Ectodermal cell (in vitro differentiated cells): ENCODE results near the gene CREBBP.
"Not testable (repeated sequence)": the region's sequence is repeated elsewhere in the genome, so short reads cannot be mapped to it uniquely, and the experiment has no call there.

ENCODE experiments used
- H3K27ac ChIP-seq: 2 replicates; pipeline ENCODE4 v1.7.0; 2013; ENCODE audit warnings: mild to moderate bottlenecking, low read depth, low read length; ENCODE audit not compliant: insufficient read depth, poor library complexity, severe bottlenecking
- H3K27me3 ChIP-seq: 2 replicates; pipeline ENCODE4 v1.7.0; 2013; ENCODE audit warnings: mild to moderate bottlenecking, low read length; ENCODE audit not compliant: insufficient read depth, control insufficient read depth, poor library complexity, severe bottlenecking
- H3K36me3 ChIP-seq: one replicate; pipeline ENCODE4 v1.7.0; 2013; ENCODE audit warnings: low read length; ENCODE audit not compliant: control insufficient read depth, insufficient read depth
- H3K4me1 ChIP-seq: one replicate; pipeline ENCODE4 v1.7.0; 2013; ENCODE audit warnings: low read length; ENCODE audit not compliant: control insufficient read depth, insufficient read depth
- H3K4me3 ChIP-seq: 2 replicates; pipeline ENCODE4 v1.7.0; 2013; ENCODE audit warnings: low read depth, low read length, control low read depth; ENCODE audit not compliant: insufficient read depth
- H3K9me3 ChIP-seq: 2 replicates; pipeline ENCODE4 v1.7.0; 2013; ENCODE audit warnings: mild to moderate bottlenecking, low read length, moderate library complexity; ENCODE audit not compliant: control insufficient read depth
- WGBS, 2 experiments: methylation state at CpG; one replicate each; pipeline ENCODE4 v1.1.7; 2013; ENCODE audit warnings: missing lambda C conversion rate in 2 of 2; 5-methylcytosine and 5-hydroxymethylcytosine counted together

Gene CREBBP

DNA sequence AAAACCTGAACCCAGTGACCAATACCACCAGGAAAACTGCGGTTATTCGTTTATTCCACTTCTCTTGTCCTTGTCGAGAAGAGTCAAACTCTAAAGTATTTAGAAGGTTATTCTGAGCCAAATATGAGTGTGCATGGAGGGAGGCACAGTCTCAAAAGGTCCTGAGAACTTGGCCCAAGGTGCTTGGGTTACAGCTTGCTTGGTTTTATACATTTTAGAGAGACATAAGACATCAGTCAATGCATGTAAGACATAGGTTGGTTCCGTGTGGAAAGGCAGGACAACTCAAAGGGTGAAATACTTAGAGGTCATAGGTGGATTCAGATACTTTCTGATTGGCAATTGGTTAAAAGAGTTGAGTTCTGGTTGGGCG lies 162.5 kb downstream of the CREBBP start:
- no peak overlapping the region for H3K27ac ChIP-seq
- H3K36me3 ChIP-seq: no peaks in the 10 kb centered on the region
- no peaks in the 10 kb centered on the region for H3K27me3 ChIP-seq
- H3K9me3 ChIP-seq: no peaks in the 10 kb centered on the region
- WGBS, 2 experiments: 33 to 37% methylated on average over 5 of the region's 5 CpGs
- H3K4me1 ChIP-seq: no peaks in the 10 kb centered on the region
- H3K4me3 ChIP-seq: peak overlapping the region; percentile 99

DNA sequence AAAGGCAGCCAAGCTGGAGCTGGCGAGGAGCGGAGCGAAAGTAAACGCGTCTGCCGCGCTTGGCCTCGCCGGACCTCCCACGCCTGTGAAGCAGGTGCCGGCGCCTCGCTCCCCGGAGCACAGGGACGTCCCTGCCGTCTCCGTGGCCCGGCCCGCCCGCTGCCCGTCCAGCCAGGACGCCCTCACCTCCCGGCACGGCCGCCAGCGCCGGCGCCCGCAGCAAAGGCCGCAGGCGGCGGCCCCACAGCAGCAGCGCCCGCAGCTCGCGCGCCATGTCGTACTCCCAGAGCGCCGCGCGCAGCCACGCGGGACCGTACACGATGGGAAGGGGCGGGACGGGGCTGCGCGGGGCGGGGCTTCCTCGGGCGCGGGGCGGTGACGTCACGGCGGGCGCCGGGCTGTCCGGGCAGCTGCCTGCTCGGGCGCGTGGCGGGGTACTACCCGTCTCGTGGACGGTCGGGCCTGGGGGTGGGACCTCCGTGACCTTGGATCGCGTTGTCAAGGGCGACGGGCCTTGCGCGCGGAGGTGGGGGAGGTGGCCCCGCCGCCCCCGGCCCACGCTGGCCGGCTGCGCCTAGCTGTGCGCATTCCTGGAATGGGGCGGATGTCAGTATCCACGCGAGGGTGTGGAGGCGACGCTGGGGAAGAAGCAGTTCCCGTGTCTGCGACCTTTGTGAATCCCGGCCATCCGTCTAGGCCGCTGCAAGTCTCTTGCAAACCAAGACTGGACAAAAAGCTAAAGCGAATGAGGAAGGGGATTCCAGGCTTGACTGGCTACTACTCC lies 163.1 kb downstream of the CREBBP start, which contains the start of gene TRAP1:
Gene TRAP1 (minus strand): TSS at position 290 of the 784 bp plus-strand sequence. CDS start 16 bp downstream, at position 274.
- no peaks in the 10 kb centered on the region for H3K9me3 ChIP-seq
- H3K36me3 ChIP-seq: no peaks in the 10 kb centered on the region
- no peaks in the 10 kb centered on the region for H3K27me3 ChIP-seq
- peak within 1 kb of the TSS; percentile 99 for H3K4me3 ChIP-seq
- H3K27ac ChIP-seq: no peak within 1 kb of the TSS
- WGBS, 2 experiments: 1% methylated on average over 95 of the region's 95 CpGs
- no peaks in the 10 kb centered on the region for H3K4me1 ChIP-seq

DNA sequence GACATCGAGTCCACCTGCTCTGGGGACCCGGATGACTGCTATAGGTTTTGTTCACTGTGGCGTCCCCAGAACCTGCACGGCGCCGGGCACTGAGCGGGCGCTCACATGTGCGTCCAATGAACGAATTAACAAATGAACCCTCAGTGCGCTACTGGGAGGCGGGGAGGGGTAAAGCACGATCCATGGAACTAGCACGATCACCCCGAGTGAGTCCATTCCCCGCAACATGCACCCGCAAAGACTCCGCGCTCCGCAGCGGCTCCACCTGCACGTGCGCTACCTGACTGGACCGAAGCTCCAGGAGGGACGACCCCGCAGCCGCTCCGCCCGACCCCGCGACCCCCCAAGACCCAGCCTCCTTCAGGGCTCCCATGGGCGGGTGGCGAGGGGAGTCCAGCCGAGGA lies 163.7 kb downstream of the CREBBP start:
- WGBS, 2 experiments: 0 to 1% methylated on average over 34 of the region's 34 CpGs
- peak overlapping the region; percentile 99 for H3K4me3 ChIP-seq
- H3K9me3 ChIP-seq: no peaks in the 10 kb centered on the region
- no peak overlapping the region for H3K27ac ChIP-seq
- no peaks in the 10 kb centered on the region for H3K27me3 ChIP-seq
- H3K4me1 ChIP-seq: no peaks in the 10 kb centered on the region
- H3K36me3 ChIP-seq: no peaks in the 10 kb centered on the region

DNA sequence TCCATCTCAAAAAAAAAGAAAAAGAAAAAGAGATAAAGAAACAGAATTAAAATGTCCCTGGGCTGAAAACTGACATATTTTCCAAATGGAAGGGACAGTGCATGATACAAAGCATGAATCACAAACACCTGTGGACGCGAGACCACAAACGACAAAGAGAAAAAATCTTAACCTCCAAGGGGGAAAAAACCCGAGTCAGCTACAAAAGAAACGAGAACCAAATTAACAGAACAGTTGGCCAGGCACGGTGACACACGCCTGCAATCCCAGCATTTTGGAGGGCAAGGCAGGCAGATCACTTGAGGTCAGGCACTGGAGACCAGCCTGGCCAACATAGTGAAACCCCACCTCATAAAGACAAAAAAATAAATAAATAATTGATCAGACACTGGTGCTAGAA lies 165.1 kb downstream of the CREBBP start:
- Histone ChIP-seq H3K4me3 (no peak overlapping the region), H3K4me1 (no peaks in the 10 kb centered on the region), H3K9me3 (no peaks in the 10 kb centered on the region), H3K27ac (no peak overlapping the region), H3K27me3 (no peaks in the 10 kb centered on the region), H3K36me3 (no peaks in the 10 kb centered on the region)
- WGBS, 2 experiments: 92 to 93% methylated on average over 7 of the region's 7 CpGs

DNA sequence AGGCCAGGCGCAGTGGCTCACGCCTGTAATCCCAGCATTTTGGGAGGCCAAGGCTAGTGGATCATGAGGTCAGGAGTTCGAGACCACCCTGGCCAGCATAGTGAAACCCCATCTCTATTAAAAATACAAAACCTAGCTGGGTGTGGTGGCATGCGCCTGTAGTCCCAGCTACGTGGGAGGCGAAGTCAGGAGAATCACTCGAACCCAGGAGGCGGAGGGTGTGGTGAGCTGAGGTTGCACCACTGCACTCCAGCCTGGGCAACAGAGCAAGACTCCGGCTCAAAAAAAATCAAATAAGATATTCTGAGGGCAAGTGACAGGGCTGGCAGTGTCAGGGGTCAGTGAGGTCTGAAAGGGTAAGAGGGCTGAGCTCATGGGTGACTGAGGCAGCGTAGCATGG lies 166.1 kb downstream of the CREBBP start:
- not testable (repeated sequence) for H3K4me3 ChIP-seq, H3K27me3 ChIP-seq, H3K9me3 ChIP-seq, H3K27ac ChIP-seq, H3K36me3 ChIP-seq, H3K4me1 ChIP-seq
- WGBS, 2 experiments: 94 to 95% methylated on average over 10 of the region's 10 CpGs

DNA sequence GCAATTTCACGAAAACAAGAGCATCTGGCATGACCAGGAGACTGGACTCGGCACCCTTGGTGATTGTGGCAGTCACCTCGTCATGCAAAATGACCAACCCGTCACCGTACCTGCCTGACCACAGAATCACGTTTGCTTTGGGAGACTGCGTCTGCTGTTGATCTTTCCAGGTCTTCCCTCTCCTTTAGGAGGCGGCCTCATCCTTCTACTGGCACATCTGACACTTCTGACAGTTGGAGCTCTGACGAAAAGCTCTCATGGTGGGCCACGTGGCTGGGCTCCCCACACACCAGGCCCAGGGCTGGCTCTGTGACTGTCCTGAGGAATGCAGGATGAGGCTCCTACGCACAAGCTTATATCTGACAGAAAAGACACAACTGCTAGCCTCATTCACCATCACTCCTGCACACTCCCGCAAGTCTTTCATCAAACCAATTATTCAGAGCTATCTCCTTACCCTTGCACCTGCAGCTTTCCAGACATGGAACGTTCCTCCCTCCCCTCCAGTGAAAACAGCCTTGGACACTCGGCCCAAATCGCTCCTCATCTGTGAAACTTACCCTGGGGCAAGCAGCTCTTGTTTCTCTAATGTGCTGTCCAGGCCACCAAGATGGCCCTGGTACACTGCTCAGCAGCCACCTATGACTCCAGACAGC lies 166.8 kb downstream of the CREBBP start:
- Histone ChIP-seq H3K9me3 (no peaks in the 10 kb centered on the region), H3K27me3 (no peaks in the 10 kb centered on the region), H3K36me3 (no peaks in the 10 kb centered on the region), H3K4me3 (no peak overlapping the region), H3K4me1 (no peaks in the 10 kb centered on the region), H3K27ac (no peak overlapping the region)
- WGBS, 2 experiments: 93% methylated on average over 15 of the region's 15 CpGs

DNA sequence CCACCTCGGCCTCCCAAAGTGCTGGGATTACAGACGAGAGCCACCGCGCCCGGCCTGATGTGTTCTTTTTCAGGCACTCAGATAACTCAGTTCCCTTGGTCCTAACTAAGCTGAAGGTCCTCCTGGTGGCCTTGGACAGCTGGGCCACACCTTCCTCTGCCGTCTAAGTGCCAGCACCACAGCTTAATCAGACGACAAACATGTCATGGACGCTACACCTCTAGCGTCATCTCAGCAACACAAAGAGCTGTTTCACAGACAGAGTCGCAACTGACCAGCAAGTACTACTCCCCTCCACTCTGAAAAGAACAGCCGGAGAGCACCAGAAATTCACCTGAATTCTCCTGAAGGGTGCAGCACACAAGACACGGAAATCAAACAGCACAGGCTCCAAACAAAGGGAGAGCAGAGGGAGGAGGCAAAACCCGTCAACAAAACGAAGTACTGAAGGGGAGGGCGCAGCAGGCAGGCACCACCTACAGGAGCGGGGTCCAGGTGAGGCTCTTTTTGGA lies 167.6 kb downstream of the CREBBP start:
- H3K27me3 ChIP-seq: no peaks in the 10 kb centered on the region
- 88 to 89% methylated on average over 16 of the region's 16 CpGs for WGBS, 2 experiments
- H3K9me3 ChIP-seq: no peaks in the 10 kb centered on the region
- H3K4me1 ChIP-seq: no peaks in the 10 kb centered on the region
- H3K36me3 ChIP-seq: no peaks in the 10 kb centered on the region
- no peak overlapping the region for H3K4me3 ChIP-seq
- H3K27ac ChIP-seq: no peak overlapping the region

DNA sequence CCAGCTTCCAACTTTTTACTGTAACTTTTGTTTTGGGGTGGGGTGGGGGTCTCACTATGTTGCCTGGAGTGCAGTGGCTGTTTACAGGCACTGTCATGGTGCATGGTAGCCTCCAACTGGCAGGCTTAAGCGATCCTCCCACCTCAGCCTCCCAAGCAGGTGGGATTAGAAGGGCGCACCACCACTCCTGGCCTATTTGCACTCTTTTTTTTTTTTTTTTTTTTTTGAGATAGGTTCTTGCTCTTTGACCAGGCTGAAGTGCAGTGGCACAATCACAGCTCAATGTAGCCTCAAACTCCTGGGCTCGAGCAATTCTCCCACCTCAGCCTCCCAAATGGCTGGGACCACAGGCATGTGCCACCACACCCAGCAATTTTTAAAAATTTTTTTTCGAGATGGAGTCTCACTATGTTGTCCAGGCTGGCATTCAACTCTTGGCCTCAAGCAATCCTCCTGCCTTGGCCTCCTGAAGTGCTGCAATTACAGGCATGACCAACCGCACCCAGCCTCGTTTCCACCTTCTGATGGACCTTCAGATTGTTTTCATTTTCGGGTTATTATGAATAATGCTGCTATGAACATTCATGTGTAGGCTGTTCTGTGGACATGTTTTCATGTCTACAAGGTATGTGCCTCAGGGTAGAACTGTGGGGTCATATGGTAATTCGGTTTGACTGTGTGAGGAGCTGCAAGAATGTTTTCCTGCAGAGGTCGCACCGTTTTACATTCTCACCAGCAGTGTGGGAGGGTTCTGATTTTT lies 174.1 kb downstream of the CREBBP start:
- no peaks in the 10 kb centered on the region for H3K4me1 ChIP-seq
- H3K4me3 ChIP-seq: no peak overlapping the region
- no peaks in the 10 kb centered on the region for H3K9me3 ChIP-seq
- WGBS, 2 experiments: 84 to 90% methylated on average over 10 of the region's 10 CpGs
- no peaks in the 10 kb centered on the region for H3K36me3 ChIP-seq
- H3K27me3 ChIP-seq: no peaks in the 10 kb centered on the region
- no peak overlapping the region for H3K27ac ChIP-seq

DNA sequence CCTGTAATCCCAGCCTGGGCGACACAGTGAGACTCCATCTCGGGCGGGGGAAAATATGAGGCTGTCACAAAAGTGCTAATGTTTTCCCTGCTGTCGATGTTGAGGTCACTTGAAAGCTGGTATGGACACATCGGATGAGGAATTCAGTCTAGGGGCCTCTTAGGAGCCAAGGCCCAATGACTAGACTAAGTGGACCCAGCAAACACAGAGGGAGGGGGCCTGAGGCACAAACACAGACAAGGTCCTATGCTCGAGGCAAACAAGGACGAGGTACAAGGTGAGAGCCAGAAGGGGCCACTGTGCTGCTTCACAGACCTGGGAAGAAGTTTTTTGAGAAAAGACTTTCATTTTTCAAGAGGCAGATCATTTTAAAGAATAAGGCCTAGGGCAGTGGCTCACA lies 178.4 kb downstream of the CREBBP start:
- Histone ChIP-seq H3K9me3 (no peaks in the 10 kb centered on the region), H3K4me3 (no peak overlapping the region), H3K4me1 (no peaks in the 10 kb centered on the region), H3K27me3 (no peaks in the 10 kb centered on the region), H3K27ac (no peak overlapping the region), H3K36me3 (no peaks in the 10 kb centered on the region)
- 93 to 96% methylated on average over 7 of the region's 7 CpGs for WGBS, 2 experiments

DNA sequence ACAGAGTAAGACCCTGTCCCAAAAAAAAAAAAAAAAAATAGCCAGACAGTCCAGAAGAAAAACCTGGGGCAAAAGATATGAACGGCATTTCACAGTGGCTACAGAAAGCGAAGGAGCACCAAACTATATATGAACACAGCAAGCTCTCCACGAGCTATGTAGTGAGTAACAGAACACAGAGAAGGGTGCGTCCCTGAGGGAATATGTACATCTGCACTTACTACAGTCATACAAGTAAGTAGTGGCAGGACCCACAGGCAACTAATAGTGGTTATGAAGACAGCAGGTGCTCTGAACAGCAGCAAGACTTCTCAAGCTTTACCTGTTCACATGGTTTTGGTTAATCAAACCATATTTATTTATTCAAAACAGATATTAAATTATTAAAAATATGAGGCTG lies 179.0 kb downstream of the CREBBP start:
- H3K27ac ChIP-seq: no peak overlapping the region
- H3K27me3 ChIP-seq: no peaks in the 10 kb centered on the region
- H3K9me3 ChIP-seq: no peaks in the 10 kb centered on the region
- 96 to 97% methylated on average over 4 of the region's 4 CpGs for WGBS, 2 experiments
- no peaks in the 10 kb centered on the region for H3K36me3 ChIP-seq
- no peak overlapping the region for H3K4me3 ChIP-seq
- no peaks in the 10 kb centered on the region for H3K4me1 ChIP-seq
